ENCODE results near the gene ZBTB7C.

ZBTB7C gene

GRCh38 chr18:48036226-48036625, 373.0 kb downstream of the ZBTB7C start:
- no peak for DNase-seq (ENCODE audit: low read depth)

- no peak for DNase-seq (ENCODE audit: low read depth)
Observed at GRCh38 chr18:48035556-48035860, 373.7 kb downstream of the ZBTB7C start.

- DNase-seq (ENCODE audit: low read depth), result no peak
Observed at GRCh38 chr18:48034651-48035555, 374.3 kb downstream of the ZBTB7C start.

GRCh38 chr18:48033790-48034650, 375.2 kb downstream of the ZBTB7C start:
- no peak for DNase-seq (ENCODE audit: low read depth)

GRCh38 chr18:48032876-48033789, 376.1 kb downstream of the ZBTB7C start:
- DNase-seq (ENCODE audit: low read depth), result no peak

- no peak for DNase-seq (ENCODE audit: low read depth)
Observed at GRCh38 chr18:48031641-48032040, 377.5 kb downstream of the ZBTB7C start.

- no peak for DNase-seq (ENCODE audit: low read depth)
Observed at GRCh38 chr18:48030616-48031480, 378.3 kb downstream of the ZBTB7C start.

GRCh38 chr18:48029296-48029986, 379.7 kb downstream of the ZBTB7C start:
- DNase-seq (ENCODE audit: low read depth), result no peak

- no peak for DNase-seq (ENCODE audit: low read depth)
Observed at GRCh38 chr18:48028696-48029095, 380.5 kb downstream of the ZBTB7C start.

GRCh38 chr18:48028081-48028480, 381.1 kb downstream of the ZBTB7C start:
- DNase-seq (ENCODE audit: low read depth), result no peak

- no peak for DNase-seq (ENCODE audit: low read depth)
Observed at GRCh38 chr18:48027401-48027963, 381.7 kb downstream of the ZBTB7C start.

- DNase-seq (ENCODE audit: low read depth), result no peak
Observed at GRCh38 chr18:48026216-48026615, 383.0 kb downstream of the ZBTB7C start.

- no peak for DNase-seq (ENCODE audit: low read depth)
Observed at GRCh38 chr18:48024881-48025660, 384.1 kb downstream of the ZBTB7C start.

- DNase-seq (ENCODE audit: low read depth), result no peak
Observed at GRCh38 chr18:48024009-48024512, 385.1 kb downstream of the ZBTB7C start.

GRCh38 chr18:48023334-48024008, 385.7 kb downstream of the ZBTB7C start:
- DNase-seq (ENCODE audit: low read depth), result no peak

- DNase-seq (ENCODE audit: low read depth), result no peak
Observed at GRCh38 chr18:48022531-48023329, 386.5 kb downstream of the ZBTB7C start.

- DNase-seq (ENCODE audit: low read depth), result no peak
Observed at GRCh38 chr18:48022021-48022420, 387.2 kb downstream of the ZBTB7C start.

Measured in activated T-cell treated with anti-CD3 and anti-CD28 coated beads for 1 hour (primary cell).